ENCODE results near the gene FLAD1.

FLAD1 gene

DNA sequence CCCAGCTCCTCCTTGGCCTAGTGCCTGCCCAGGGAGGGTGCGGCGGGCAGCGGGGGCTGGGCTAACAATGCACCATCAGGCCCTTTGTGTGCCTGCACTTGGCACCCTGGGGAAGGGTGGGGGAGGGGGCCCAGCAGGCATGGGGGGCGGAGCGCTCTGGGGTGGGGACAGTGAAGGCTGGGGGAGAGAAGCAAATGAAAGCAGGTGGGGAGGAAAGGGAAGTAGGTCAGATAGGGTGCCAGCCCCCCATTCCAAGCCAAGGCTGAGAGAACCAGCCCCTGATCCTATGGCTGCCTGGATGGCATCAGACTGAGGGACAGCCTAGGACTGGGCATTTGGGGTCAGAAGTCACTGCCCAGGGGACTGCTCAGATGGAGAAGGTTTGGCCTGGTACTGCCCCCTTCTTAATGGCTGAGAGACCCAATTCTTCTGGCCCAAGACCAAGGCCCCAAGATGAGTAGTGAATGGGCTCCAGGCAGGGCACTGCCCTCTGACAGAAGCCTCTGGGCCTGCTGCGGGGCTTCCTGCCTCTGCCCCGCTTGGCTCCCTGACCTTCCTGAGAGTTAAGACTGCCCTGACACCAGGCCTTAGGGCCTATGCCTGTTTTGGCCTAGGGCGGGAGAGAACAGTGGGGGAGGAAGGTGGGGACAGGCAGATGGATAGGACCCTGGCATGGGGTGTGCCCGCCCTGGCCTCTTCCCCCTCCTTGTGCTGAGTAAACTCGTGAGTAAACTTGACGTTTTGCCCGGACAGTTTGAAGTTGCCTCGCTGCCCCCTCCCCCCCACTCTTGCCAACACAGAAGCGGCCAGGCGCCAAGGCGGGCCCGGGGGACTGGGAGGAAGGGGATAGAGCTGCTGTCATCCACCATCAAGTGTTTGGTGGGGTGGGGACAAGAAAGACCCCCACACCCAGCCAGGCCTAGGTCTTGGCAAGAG is 22.2 kb downstream of the FLAD1 start:
- no peak for DNase-seq

- no peak for DNase-seq
Observed at GRCh38 chr1:155006601-155007101, 23.5 kb downstream of the FLAD1 start.

GRCh38 chr1:155007251-155007828 is 24.2 kb downstream of the FLAD1 start:
- no peak for DNase-seq

GRCh38 chr1:155008015-155008941 is 25.1 kb downstream of the FLAD1 start:
- DNase-seq, result no peak

DNA sequence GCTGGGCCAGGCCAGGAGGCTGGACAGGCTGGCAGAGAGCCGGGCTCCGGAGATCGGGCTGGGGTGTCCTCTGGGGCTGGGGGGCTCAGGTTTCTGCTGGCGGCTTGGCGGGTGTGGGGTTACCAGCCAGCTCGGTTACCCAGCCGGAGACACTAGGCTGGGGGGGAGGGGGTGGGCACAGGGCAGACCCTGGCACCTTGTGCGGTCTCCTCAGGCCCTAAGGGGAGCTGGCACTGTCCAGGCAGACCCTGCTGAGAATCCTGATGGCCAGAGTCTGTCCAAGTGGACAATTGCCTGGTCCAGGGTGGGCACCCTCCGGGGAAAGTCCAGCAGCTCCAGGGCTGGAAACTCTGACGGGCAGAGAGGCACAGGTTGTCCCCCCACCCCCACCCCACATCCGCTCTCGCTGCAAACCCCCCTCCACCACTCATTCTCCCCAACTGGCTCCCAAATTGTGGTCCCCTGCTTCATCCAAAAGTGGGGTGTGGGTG is 26.1 kb downstream of the FLAD1 start:
- DNase-seq, result no peak

DNA sequence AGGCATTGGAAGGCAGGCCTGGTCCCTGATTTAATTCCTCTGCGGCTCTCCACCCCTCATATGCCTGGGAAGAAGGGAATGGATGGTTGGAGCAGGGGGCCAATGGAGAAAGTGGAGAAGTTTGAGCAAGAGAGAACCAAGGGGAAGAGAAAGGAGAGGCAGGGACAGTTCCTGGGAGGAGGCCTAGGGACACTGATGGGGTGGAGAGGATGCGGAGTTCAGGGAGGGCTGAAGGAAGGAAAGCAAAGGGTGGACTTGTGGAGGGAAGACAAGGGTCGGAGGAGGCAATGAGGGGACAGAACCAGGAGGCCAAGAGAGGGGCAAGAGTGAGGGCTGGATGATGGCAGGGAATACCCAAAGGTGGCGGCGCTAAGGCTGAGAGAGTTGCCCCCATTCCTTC is 26.6 kb downstream of the FLAD1 start:
- no peak for DNase-seq

- no peak for DNase-seq
Observed at GRCh38 chr1:155010211-155010918, 27.2 kb downstream of the FLAD1 start.

DNA sequence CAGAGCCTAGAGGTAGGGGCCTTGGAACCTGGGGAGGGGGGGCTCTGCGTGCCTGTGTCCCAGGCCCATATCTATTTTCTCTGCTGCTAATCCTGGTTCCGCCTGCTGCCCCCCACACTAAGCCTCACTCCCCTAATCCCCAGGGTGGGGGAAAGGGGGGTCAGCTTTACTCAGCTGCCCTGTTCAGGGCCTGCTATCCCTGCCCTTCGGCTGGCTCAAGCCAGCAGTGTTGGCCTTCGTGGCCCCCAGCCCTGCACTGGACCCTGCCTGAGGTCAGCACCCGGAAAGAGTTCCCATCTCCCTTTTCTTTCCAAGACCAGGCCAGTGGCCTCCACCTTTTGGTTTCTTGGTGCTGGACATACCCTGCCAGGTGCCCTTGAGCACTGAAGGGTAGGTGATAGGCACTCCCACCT is 27.9 kb downstream of the FLAD1 start:
- no peak for DNase-seq

- no peak for DNase-seq
Observed at GRCh38 chr1:155011437-155012025, 28.4 kb downstream of the FLAD1 start.

- DNase-seq, result no peak
Observed at GRCh38 chr1:155012026-155012546, 28.9 kb downstream of the FLAD1 start.

- DNase-seq, result no peak
Observed at GRCh38 chr1:155012776-155013602, 29.8 kb downstream of the FLAD1 start.

DNA sequence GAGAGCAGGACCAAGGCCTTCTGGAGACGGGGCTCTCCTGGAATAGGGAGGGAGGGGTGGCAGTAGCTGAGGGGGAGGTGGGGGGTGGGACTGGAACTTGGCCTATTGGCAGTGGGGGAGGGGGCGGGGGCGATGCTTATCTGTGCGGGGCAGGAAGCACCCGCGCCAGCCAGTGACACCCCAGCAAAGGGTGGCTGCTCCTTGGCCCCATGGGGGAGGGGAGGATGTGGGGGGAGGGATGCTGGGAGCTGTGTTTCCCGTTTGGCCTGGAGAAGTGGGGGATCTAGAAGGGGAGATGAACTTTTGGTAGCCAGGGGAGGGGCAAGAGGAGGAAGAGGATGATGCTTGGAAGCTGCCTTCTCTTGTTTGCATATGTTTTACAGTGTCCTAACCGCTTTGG is 30.5 kb downstream of the FLAD1 start:
- DNase-seq, result no peak

GRCh38 chr1:155014709-155015508 is 31.8 kb downstream of the FLAD1 start:
- DNase-seq, result no peak

GRCh38 chr1:155015527-155016230 is 32.5 kb downstream of the FLAD1 start:
- no peak for DNase-seq

DNA sequence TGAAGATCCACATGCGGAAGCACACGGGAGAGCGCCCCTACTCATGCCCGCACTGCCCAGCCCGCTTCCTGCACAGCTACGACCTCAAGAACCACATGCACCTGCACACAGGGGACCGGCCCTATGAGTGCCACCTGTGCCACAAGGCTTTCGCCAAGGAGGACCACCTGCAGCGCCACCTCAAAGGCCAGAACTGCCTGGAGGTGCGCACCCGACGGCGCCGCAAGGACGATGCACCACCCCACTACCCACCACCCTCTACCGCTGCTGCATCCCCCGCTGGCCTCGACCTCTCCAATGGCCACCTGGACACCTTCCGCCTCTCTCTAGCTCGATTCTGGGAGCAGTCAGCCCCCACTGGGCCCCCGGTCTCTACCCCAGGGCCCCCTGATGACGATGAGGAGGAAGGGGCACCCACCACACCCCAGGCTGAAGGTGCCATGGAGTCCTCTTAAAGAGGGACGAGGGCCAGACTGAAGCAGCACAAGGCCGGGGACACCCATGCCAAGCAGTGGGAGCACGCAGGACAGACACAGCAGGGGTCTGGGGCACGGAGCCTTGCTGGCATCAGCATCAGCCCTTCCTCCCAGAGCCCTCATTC is 33.2 kb downstream of the FLAD1 start:
- DNase-seq, result no peak

DNA sequence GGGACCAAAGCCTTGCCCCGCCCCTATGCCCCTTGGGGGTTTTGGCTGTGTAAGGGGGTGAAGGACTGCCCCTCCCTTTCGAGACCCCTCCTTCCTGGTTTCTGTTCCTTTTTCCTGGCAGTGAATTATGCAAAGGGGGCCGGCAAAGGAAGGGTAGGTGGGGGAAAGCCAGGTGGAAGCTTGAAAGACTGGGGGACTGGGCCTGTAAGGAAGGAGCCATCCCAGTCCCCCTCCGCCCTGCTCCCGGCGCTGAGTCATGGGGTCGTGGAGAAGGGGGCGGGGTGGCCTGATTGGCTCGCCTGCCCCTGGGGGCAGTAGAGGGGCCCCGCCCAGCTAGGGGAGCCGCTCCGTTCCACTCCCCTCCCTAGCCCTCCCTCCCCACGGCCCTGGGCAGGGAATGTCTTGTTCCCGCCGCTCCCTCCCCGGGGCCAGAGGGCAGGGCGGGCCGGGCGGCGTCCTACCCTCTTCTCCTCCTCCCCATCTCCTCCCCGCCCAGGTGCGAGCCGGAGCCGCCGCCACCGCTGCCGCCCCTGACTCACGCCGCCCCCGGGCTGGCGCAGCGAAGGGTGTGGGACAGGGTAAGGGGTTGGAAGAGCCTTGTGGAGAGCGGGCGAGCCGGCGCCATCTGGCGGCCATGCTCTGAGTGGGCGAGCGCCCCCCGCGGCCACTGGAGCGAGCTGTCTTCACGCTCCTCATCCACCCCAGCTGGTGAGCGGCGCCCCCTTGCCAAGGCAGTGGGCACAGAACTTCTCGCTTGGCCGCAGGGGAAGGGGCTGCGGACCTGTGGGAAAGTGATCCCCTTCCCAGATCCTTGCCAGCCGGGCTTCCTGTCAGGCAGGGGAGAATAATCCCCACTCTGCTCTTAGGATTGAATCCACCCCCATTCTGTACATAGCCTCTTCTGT is 34.1 kb downstream of the FLAD1 start:
- peak; percentile 84 to 90 for DNase-seq

DNA sequence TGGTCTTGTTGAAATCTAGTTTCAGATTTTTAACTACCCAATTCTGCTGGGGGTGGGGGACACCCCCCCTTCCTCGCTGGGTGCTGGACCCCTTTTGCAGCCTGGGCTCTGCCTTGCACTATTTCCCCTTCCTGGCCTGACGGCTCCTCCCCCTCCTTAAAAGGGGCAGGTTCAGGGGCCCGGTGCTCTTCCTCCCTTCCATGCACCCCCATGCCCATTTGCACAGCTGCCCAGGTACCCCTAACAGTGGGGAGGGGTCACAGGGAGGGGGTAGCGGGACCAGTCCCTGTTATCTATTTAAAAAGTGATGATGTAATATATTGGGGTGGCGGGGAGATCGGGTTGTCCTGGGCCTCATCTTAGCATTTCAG is 34.8 kb downstream of the FLAD1 start:
- DNase-seq, result no peak
